Measurements from ENCODE around the gene DHRSX. TPM values are rescaled to one million over a fixed set of nuclear protein-coding genes. Genes with fewer than 3 reads are reported as not detected.
A peak's percentile ranks its signal among the peaks of the same experiment; 100 is the strongest.
"Not testable (repeated sequence)": the region's sequence is repeated elsewhere in the genome, so short reads cannot be mapped to it uniquely, and the experiment has no call there.

Gene DHRSX
- total RNA-seq, 1 experiment from 2014 or later, result 11.5 TPM

DNA sequence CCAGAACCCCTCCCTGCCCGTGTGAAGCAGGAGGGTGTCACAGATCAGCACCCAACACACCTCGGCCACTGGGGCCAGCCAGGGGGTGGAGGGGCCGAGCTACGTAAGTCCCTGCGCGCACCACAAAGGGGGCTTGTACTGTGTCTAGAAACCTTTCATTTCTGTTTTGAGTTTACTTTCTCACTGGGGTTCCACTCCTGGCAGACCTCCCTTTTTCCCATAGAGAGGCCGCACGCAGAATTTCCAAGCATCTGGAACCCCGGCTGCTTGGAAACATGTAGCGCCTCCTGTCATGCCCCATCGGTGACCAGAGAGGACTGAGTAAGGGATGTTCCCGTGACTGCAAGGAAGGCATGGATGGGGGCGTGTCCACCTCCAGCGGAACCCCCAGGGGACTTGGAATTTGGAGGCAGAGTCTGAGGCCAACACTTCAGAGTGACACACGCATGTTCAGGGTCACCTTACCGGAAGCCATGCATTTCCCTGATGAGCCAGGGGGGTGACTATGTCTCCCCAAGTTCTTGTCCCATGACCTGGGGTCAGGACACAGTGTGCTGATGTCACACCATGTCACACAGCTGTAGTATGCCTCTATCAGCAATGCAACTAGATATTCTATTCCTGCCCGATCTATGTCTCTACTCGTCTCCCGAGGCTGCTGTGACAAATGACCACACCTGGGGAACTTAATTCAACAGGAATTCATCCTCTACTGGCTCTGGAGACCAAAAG, 105.3 kb downstream of the DHRSX start:
- Histone ChIP-seq H3K27ac (ENCODE audit: low read length) (no peak overlapping the region), H4K20me1 (ENCODE audit: low read length) (no peaks in the 10 kb centered on the region), H3K27me3 (ENCODE audit: low read length) (no peaks in the 10 kb centered on the region), H3F3A (ENCODE audit: low read length, unreplicated experiment) (no peaks in the 10 kb centered on the region), H3K4me3 (ENCODE audit: low read length) (no peak overlapping the region), H3K79me2 (ENCODE audit: low read length) (no peaks in the 10 kb centered on the region), H3K4me2 (ENCODE audit: low read length) (no peak overlapping the region), H2AFZ (ENCODE audit: low read length) (no peak overlapping the region), H3K36me3 (ENCODE audit: low read depth, low read length) (no peaks in the 10 kb centered on the region), H3K9me2 (replicated peaks; ENCODE audit: low read length) (no peaks in the 10 kb centered on the region), H3K9me3 (ENCODE audit: low read length) (no peaks in the 10 kb centered on the region), H3K4me1 (ENCODE audit: insufficient read depth, low read length) (peaks cover 7% of the 10 kb centered on the region; the same call in 1 of the 2 replicates), H3K9ac (ENCODE audit: low read length) (no peak overlapping the region)
- TF ChIP-seq, protein P1, sequence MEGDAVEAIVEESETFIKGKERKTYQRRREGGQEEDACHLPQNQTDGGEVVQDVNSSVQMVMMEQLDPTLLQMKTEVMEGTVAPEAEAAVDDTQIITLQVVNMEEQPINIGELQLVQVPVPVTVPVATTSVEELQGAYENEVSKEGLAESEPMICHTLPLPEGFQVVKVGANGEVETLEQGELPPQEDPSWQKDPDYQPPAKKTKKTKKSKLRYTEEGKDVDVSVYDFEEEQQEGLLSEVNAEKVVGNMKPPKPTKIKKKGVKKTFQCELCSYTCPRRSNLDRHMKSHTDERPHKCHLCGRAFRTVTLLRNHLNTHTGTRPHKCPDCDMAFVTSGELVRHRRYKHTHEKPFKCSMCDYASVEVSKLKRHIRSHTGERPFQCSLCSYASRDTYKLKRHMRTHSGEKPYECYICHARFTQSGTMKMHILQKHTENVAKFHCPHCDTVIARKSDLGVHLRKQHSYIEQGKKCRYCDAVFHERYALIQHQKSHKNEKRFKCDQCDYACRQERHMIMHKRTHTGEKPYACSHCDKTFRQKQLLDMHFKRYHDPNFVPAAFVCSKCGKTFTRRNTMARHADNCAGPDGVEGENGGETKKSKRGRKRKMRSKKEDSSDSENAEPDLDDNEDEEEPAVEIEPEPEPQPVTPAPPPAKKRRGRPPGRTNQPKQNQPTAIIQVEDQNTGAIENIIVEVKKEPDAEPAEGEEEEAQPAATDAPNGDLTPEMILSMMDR (conservative IDR thresholded peaks at IDR 0.05; ENCODE audit: low read depth, low read length), result no peak
- TF ChIP-seq EZH2phosphoT487 (IDR thresholded peaks at IDR 0.05; ENCODE audit: borderline replicate concordance, low read length) (no peak), EZH2 (IDR thresholded peaks at IDR 0.05; ENCODE audit: low read length, unreplicated experiment) (no peak)
- no TSS peak for BruUV-seq (replicated peaks)
- ChIA-PET CTCF (no interaction called here), POLR2A (ENCODE audit: unreplicated experiment) (no interaction called here)
- intact Hi-C loops (cut with micrococcal nuclease), result no loop called here
- ATAC-seq (no peak), DNase-seq (no peak)

- peak overlapping the region; percentile 36 for H3K27ac ChIP-seq (ENCODE audit: low read length)
- no peaks in the 10 kb centered on the region for H3K9me3 ChIP-seq (ENCODE audit: low read length)
- ChIA-PET POLR2A (ENCODE audit: unreplicated experiment) (no interaction called here), CTCF (no interaction called here)
- intact Hi-C loops (cut with micrococcal nuclease), result loop anchor here (1.0 kb wide), 1 partner anchor 201 kb away; no protein-coding TSS in a partner anchor
- H3K79me2 ChIP-seq (ENCODE audit: low read length), result no peaks in the 10 kb centered on the region
- TF ChIP-seq, protein P1 (conservative IDR thresholded peaks at IDR 0.05; ENCODE audit: low read depth, low read length), result no peak; the same call in 1 of the 2 replicates
- TF ChIP-seq EZH2phosphoT487 (IDR thresholded peaks at IDR 0.05; ENCODE audit: borderline replicate concordance, low read length) (no peak), EZH2 (IDR thresholded peaks at IDR 0.05; ENCODE audit: low read length, unreplicated experiment) (no peak)
- peak overlapping the region; percentile 54 for H3K4me2 ChIP-seq (ENCODE audit: low read length)
- peak; percentile 93 for DNase-seq
- no TSS peak for BruUV-seq (replicated peaks)
- no peaks in the 10 kb centered on the region for H3F3A ChIP-seq (ENCODE audit: low read length, unreplicated experiment)
- no peaks in the 10 kb centered on the region for H4K20me1 ChIP-seq (ENCODE audit: low read length)
- peak; percentile 96 for ATAC-seq
- peaks cover 7% of the 10 kb centered on the region; the same call in 1 of the 2 replicates for H3K4me1 ChIP-seq (ENCODE audit: insufficient read depth, low read length)
- no peak overlapping the region for H3K4me3 ChIP-seq (ENCODE audit: low read length)
- no peak overlapping the region for H3K9ac ChIP-seq (ENCODE audit: low read length)
- no peak overlapping the region for H2AFZ ChIP-seq (ENCODE audit: low read length)
- no peaks in the 10 kb centered on the region for H3K36me3 ChIP-seq (ENCODE audit: low read depth, low read length)
- H3K9me2 ChIP-seq (replicated peaks; ENCODE audit: low read length), result no peaks in the 10 kb centered on the region
- H3K27me3 ChIP-seq (ENCODE audit: low read length), result no peaks in the 10 kb centered on the region
Observed at GRCh38 chrX:2391869-2392606, 108.7 kb downstream of the DHRSX start.

DNA sequence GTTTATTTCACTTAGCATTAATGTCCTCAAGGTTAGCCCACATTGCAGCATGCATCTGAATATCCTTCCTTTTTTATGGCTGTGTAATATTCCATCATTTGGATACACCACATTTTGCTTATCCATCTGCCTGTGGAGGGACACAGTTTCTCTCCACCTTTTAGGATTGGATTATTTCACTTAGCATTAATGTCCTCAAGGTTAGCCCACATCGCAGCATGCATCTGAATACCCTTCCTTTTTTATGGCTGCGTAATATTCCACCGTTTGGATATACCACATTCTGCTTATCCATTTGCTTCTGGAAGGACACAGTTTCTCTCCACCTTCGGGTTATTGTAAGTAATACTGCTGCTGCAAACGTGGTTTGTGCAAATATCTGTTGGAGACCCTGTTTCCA, 110.0 kb downstream of the DHRSX start:
- intact Hi-C loops (cut with micrococcal nuclease), result no loop called here
- no peaks in the 10 kb centered on the region for H3K79me2 ChIP-seq (ENCODE audit: low read length)
- H3K4me1 ChIP-seq (ENCODE audit: insufficient read depth, low read length), result peaks cover 7% of the 10 kb centered on the region; the same call in 1 of the 2 replicates
- DNase-seq (no peak), ATAC-seq (no peak)
- TF ChIP-seq, protein P1 (conservative IDR thresholded peaks at IDR 0.05; ENCODE audit: low read depth, low read length), result no peak
- TF ChIP-seq EZH2 (IDR thresholded peaks at IDR 0.05; ENCODE audit: low read length, unreplicated experiment) (no peak), EZH2phosphoT487 (IDR thresholded peaks at IDR 0.05; ENCODE audit: borderline replicate concordance, low read length) (no peak)
- CTCF ChIA-PET, result no interaction called here
- H2AFZ ChIP-seq (ENCODE audit: low read length), result no peak overlapping the region
- H3K36me3 ChIP-seq (ENCODE audit: low read depth, low read length), result no peaks in the 10 kb centered on the region
- no peak overlapping the region for H3K9ac ChIP-seq (ENCODE audit: low read length)
- H3K4me3 ChIP-seq (ENCODE audit: low read length), result no peak overlapping the region
- H3K9me3 ChIP-seq (ENCODE audit: low read length), result no peaks in the 10 kb centered on the region
- H3K27me3 ChIP-seq (ENCODE audit: low read length), result no peaks in the 10 kb centered on the region
- H3K4me2 ChIP-seq (ENCODE audit: low read length), result no peak overlapping the region
- H3F3A ChIP-seq (ENCODE audit: low read length, unreplicated experiment), result no peaks in the 10 kb centered on the region
- no peak overlapping the region for H3K27ac ChIP-seq (ENCODE audit: low read length)
- no peaks in the 10 kb centered on the region for H4K20me1 ChIP-seq (ENCODE audit: low read length)
- H3K9me2 ChIP-seq (replicated peaks; ENCODE audit: low read length), result no peaks in the 10 kb centered on the region
- POLR2A ChIA-PET (ENCODE audit: unreplicated experiment), result no interaction called here
- no TSS peak for BruUV-seq (replicated peaks)

- H3K4me3 ChIP-seq (ENCODE audit: low read length); H3F3A ChIP-seq (ENCODE audit: low read length, unreplicated experiment); H3K9me3 ChIP-seq (ENCODE audit: low read length); ATAC-seq; intact Hi-C loops (cut with micrococcal nuclease); H3K9me2 ChIP-seq (replicated peaks; ENCODE audit: low read length); H3K9ac ChIP-seq (ENCODE audit: low read length); H3K27me3 ChIP-seq (ENCODE audit: low read length); CTCF ChIA-PET; H3K36me3 ChIP-seq (ENCODE audit: low read depth, low read length); BruUV-seq (replicated peaks); H3K27ac ChIP-seq (ENCODE audit: low read length); H3K4me2 ChIP-seq (ENCODE audit: low read length); H3K4me1 ChIP-seq (ENCODE audit: insufficient read depth, low read length); DNase-seq; H3K79me2 ChIP-seq (ENCODE audit: low read length); H2AFZ ChIP-seq (ENCODE audit: low read length); H4K20me1 ChIP-seq (ENCODE audit: low read length); POLR2A ChIA-PET (ENCODE audit: unreplicated experiment): not testable (repeated sequence)
Observed at GRCh38 chrX:2389731-2390130, 111.0 kb downstream of the DHRSX start.

Measured in PC-3 (cell line).